Smooth muscle cell (in vitro differentiated cells): ENCODE data around the gene CTRL. TPM values are rescaled to one million over a fixed set of nuclear protein-coding genes. Genes with fewer than 3 reads are reported as not detected.

Source experiments
- DNase-seq: peaks from one replicate; lab custom pipeline; 2025; ENCODE audit not compliant: unreplicated experiment; lab: John Stamatoyannopoulos, UW
- H2AFZ ChIP-seq: fragments of 200-600 bp; sonication (generic); 2 replicates; pipeline ENCODE4 v1.6.0; 2016; ENCODE audit warnings: antibody characterized with exemption, low read depth, mild to moderate bottlenecking
- H3F3A ChIP-seq: fragments of 200-600 bp; sonication (generic); 2 replicates; pipeline ENCODE4 v1.6.0; 2017; ENCODE audit warnings: antibody characterized with exemption, low read depth
- H3K27ac ChIP-seq: fragments of 200-600 bp; sonication (generic); 2 replicates; pipeline ENCODE4 v1.5.1; 2016; ENCODE audit warnings: low read depth, mild to moderate bottlenecking
- H3K27me3 ChIP-seq: fragments of 200-600 bp; sonication (generic); 2 replicates; pipeline ENCODE4 v1.6.1; 2016; ENCODE audit warnings: low read depth, mild to moderate bottlenecking
- H3K36me3 ChIP-seq: fragments of 200-600 bp; sonication (generic); 2 replicates; pipeline ENCODE4 v1.5.1; 2016; ENCODE audit warnings: low read depth
- H3K4me1 ChIP-seq: fragments of 200-600 bp; sonication (generic); 2 replicates; pipeline ENCODE4 v1.5.1; 2016; ENCODE audit warnings: low read depth
- H3K4me2 ChIP-seq: fragments of 200-600 bp; sonication (generic); 2 replicates; pipeline ENCODE4 v1.6.0; 2016; ENCODE audit warnings: mild to moderate bottlenecking
- H3K4me3 ChIP-seq: fragments of 200-600 bp; sonication (generic); 2 replicates; pipeline ENCODE4 v1.5.1; 2016; ENCODE audit warnings: mild to moderate bottlenecking
- H3K79me2 ChIP-seq: fragments of 200-600 bp; sonication (generic); 2 replicates; pipeline ENCODE4 v1.6.0; 2016; ENCODE audit warnings: low read depth, mild to moderate bottlenecking
- H3K9ac ChIP-seq: fragments of 200-600 bp; sonication (generic); 2 replicates; pipeline ENCODE4 v1.6.0; 2016; ENCODE audit warnings: low read depth
- H3K9me3 ChIP-seq: fragments of 200-600 bp; sonication (generic); replicated peaks from 2 replicates; pipeline ENCODE4 v1.5.1; 2016; ENCODE audit warnings: low read depth
- H4K20me1 ChIP-seq: fragments of 200-600 bp; sonication (generic); 2 replicates; pipeline ENCODE4 v1.6.0; 2016; ENCODE audit warnings: low read depth
- CTCF ChIP-seq: fragments of 200-600 bp; sonication (generic); IDR thresholded peaks from 2 replicates; pipeline ENCODE4 v1.5.1; 2017; ENCODE audit warnings: borderline replicate concordance, mild to moderate bottlenecking, antibody characterized with exemption; ENCODE audit not compliant: insufficient read depth, poor library complexity, severe bottlenecking
- WGBS: methylation state at CpG from one replicate; pipeline ENCODE4 v1.1.7; 2016; ENCODE audit warnings: low lambda C conversion rate; 5-methylcytosine and 5-hydroxymethylcytosine counted together
- polyA plus RNA-seq: library from polyadenylated mRNA; unstranded; fragments of >200 nt; fragmentation: Nextera tagmentation; extraction: Ambion mirVana; gene quantifications from 2 replicates; pipeline ENCODE4 v1.2.1, GENCODE V29; 2016
- total RNA-seq: library from RNA; depleted of rRNA; stranded (reverse); fragments of >200 nt; gene quantifications from 2 replicates; pipeline ENCODE4 v1.2.3, GENCODE V29; 2014

CTRL gene
- total and polyA plus RNA-seq, 2 experiments from 2014 or later, result 0.90 to 14.8 TPM

GRCh38 chr16:67957622-67958021 is 26.0 kb upstream of the CTRL start:
- no peak for DNase-seq
- Histone ChIP-seq H3K4me1 (no peaks in the 10 kb centered on the region), H3K79me2 (peaks cover 36% of the 10 kb centered on the region), H3K9ac (no peak overlapping the region), H3K4me3 (no peak overlapping the region), H3K27me3 (no peaks in the 10 kb centered on the region), H3K36me3 (no peaks in the 10 kb centered on the region), H3F3A (no peaks in the 10 kb centered on the region), H3K9me3 (no peaks in the 10 kb centered on the region), H4K20me1 (peaks cover 100% of the 10 kb centered on the region), H3K4me2 (no peak overlapping the region), H2AFZ (no peak overlapping the region), H3K27ac (no peak overlapping the region)
- TF ChIP-seq CTCF, result no peak
- 98% methylated on average over 9 of the region's 9 CpGs for WGBS

GRCh38 chr16:67954421-67955196 is 22.9 kb upstream of the CTRL start:
- Histone ChIP-seq H3F3A (no peaks in the 10 kb centered on the region), H3K36me3 (no peaks in the 10 kb centered on the region), H3K9ac (no peak overlapping the region), H3K79me2 (peaks cover 20% of the 10 kb centered on the region), H2AFZ (no peak overlapping the region), H3K4me2 (no peak overlapping the region), H3K9me3 (no peaks in the 10 kb centered on the region), H3K27ac (no peak overlapping the region), H4K20me1 (peaks cover 100% of the 10 kb centered on the region), H3K4me1 (no peaks in the 10 kb centered on the region), H3K4me3 (no peak overlapping the region), H3K27me3 (no peaks in the 10 kb centered on the region)
- WGBS, result 93% methylated on average over 10 of the region's 10 CpGs
- no peak for TF ChIP-seq CTCF
- no peak for DNase-seq

GRCh38 chr16:67953641-67954375 is 22.1 kb upstream of the CTRL start:
- no peaks in the 10 kb centered on the region for H3F3A ChIP-seq
- no peaks in the 10 kb centered on the region for H3K4me1 ChIP-seq
- no peaks in the 10 kb centered on the region for H3K9me3 ChIP-seq
- H3K79me2 ChIP-seq, result peaks cover 20% of the 10 kb centered on the region
- peaks cover 100% of the 10 kb centered on the region for H4K20me1 ChIP-seq
- no peak overlapping the region for H2AFZ ChIP-seq
- DNase-seq, result no peak
- no peaks in the 10 kb centered on the region for H3K27me3 ChIP-seq
- no peak overlapping the region for H3K4me2 ChIP-seq
- H3K36me3 ChIP-seq, result no peaks in the 10 kb centered on the region
- H3K27ac ChIP-seq, result no peak overlapping the region
- H3K9ac ChIP-seq, result no peak overlapping the region
- 97% methylated on average over 8 of the region's 8 CpGs for WGBS
- TF ChIP-seq CTCF, result no peak
- no peak overlapping the region for H3K4me3 ChIP-seq
